Activated CD4-positive, alpha-beta T cell treated with anti-CD3 and anti-CD28 coated beads for 4 hours (primary cell): ENCODE results near the gene SNCG.
"Not testable (repeated sequence)": the region's sequence is repeated elsewhere in the genome, so short reads cannot be mapped to it uniquely, and the experiment has no call there.

ENCODE experiments used
- DNase-seq, 2 donors: peaks; one replicate each; pipeline ENCODE4 v3.0.0-alpha.2; 2020

The SNCG gene

DNA sequence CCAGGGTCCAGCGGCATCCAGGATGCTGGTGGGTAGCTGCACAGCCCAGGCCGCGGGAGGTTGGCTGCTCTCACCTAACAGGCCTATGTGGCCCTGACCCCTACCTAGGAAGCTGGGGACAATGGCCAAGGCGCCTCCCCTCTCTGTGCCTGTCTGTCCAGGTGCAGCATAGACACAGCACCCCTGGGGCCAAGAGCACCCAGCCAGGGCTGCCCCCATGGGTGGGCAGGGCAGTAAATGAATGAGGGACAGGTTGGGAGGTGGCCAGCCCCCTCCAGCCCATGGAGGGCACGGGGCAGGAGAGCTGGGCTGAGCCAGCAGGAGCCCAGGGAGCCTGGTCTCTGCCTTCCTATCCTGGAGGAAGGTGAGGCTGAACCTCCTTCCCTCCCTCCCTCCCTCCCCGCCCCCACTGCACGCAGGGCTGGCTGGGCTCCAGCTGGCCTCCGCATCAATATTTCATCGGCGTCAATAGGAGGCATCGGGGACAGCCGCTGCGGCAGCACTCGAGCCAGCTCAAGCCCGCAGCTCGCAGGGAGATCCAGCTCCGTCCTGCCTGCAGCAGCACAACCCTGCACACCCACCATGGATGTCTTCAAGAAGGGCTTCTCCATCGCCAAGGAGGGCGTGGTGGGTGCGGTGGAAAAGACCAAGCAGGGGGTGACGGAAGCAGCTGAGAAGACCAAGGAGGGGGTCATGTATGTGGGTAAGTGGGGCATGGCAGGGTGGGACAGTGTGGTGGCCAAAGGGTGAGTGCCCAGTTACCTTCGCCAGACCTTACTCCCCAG is at the start of gene SNCG:
SNCG (plus strand) TSS at position 484 of the 785 bp plus-strand sequence; CDS start at position 583, 99 bp downstream.
- no peak for DNase-seq

DNA sequence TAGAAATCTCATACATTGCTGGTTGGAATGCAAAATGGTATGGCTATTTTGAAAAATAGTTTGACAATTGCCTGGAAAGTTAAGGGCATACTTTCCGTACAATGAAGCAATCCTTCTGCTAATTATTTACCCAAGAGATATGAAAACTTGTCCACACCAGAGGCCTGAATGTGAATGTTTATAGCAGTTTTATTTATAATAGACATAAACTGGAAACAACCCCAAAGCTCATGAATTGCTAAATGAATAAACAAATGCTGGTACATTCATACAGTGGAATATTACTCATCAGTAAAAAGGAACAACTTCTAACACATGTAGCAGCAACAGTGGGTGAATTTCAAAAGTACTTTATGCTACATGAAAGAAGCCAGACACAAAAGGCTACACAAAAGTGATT is 43.7 kb upstream of the SNCG start:
- DNase-seq: no peak

DNA sequence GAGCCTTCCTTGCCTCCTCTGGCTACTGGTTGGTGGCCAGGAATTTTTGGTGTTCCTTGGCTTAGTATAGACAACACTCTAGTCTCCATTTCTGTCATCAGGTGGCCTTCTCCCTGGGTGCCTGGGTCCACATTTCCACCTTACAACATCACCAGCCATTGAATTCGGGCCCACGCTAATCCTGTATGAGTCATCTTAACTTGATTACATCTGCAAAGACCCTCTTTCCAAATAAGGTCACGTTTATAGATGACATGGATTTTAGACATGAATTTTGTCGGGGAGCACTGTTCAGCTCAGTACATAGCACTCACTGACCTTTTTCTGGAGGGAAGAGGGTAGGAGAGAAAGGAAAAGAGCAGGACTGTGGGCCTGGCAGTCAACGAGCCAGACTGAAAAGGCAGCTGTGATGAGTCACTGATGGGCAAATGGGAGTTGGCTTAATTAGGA is 40.4 kb upstream of the SNCG start:
- no peak for DNase-seq

DNA sequence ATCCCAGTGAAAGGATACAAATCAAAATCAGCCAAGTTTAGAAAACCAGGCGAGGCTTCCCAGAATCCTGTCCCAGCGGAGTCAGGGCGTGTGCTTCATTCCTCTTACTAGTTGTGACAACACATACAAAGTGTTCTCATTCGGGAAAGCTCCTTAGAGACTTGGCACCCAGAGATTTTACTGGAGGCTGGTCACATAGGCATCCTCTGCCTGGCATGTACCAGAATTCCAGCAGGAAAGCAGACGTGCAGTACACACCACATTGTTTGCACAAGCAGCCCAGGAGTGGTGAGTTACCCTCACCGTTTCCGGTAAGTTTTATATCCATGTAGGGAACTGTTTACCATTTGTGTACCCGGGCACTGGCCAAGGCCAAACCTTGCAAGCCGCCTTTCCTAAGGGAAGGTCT is 35.8 kb upstream of the SNCG start:
- no peak for DNase-seq

DNA sequence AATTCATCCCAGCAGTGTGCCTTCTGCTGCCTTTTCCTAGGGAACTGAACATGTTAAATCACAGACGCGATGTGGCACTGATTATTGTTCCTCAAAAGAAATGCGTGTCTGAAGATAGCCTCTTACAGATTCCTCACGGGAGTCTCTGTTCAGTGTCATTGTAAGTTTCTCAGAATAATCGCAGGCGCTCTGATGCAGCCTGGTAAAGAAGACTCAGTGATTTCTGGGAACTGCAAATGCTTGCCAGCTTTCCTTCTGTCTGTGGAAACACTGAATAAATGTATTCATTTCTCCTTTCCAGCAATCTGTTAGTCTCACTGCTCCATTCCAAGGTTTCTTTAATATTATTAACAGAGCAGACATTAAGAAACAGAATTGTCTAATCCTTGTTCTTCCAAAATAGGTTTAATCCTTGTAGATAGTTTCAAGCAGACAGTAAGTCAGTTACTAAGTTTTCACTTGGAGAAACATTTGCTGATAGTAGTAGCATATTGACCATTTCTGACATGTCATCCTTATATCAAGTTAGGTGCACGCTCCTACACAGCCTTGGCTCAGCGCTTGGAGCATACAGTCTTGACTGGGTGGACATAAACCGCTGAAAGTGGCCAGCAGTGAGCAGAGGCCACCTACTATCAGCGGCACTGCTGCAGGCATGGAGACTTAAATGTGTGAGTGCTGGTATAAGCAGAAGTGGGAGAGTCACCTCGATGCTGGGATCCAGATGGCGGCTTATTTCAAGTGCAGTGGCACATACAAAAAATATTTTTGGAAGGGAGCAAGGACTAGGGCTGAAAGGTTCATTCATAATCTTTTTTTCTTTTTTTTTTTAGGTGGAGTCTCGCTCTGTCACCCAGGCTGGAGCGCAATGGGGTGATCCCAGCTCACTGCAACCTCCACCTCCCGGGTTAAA is 28.7 kb upstream of the SNCG start:
- no peak for DNase-seq

DNA sequence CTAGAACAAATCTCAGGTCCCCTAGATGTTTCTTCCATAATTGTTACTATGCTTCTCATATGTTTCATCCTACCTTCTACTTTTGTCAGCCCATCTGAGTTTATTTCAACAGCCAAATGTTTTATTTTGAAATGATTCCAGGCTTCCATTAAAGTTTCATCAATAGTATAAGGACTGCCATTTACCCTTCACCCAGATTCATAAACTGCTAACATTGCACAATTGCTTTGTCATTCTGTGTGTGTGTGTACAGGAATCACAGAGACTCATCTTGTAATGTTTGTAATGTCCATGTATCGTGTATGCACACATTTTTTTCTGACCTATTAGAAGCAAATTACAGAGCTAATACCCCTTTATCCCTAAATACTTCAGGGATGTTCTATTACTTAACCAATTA is 26.5 kb upstream of the SNCG start:
- DNase-seq: no peak

DNA sequence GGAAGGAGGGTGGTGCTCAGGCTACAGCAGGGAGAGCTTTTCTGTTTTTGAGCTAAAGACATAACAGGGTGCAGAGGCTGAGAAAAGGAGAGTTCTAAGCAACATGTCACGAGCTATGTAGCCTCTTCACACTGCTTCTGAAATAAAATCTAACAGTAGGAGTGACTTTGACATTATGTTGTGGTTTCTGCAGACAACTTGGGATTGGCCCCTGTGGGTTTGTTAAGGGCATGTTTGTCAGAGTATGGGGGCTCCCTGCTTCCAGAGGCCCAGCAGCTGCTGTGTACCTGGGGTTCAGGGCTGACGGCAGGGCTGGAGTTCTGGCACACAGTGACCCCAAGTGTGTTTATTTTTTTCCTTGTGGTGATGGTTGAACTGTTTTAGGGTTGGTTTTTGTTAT is 25.7 kb upstream of the SNCG start:
- DNase-seq: no peak

DNA sequence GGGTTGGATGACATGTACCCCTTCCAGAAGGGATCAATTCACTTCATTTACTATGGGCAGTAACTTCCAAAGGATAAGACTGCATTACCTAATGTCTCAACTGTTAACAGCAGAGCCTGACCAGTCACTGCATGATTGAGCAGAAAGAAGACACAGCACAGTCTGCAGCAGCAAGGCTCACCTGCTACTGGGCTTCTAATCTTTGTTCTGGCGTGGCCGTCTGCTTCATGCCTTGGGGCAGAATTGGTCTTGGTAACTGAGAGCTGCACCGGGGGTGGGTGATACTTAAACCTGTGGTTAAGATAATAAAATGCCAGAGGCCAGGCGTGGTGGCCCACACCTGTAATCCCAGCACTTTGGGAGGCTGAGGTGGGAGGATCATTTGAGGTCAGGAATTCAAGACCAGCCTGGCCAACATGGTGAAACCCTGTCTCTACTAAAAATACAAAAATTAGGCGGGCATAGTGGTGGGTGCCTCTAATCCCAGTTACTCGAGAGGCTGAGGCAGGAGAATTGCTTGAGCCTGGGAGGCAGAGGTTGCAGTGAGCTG is 24.2 kb upstream of the SNCG start:
- DNase-seq: not testable (repeated sequence)

DNA sequence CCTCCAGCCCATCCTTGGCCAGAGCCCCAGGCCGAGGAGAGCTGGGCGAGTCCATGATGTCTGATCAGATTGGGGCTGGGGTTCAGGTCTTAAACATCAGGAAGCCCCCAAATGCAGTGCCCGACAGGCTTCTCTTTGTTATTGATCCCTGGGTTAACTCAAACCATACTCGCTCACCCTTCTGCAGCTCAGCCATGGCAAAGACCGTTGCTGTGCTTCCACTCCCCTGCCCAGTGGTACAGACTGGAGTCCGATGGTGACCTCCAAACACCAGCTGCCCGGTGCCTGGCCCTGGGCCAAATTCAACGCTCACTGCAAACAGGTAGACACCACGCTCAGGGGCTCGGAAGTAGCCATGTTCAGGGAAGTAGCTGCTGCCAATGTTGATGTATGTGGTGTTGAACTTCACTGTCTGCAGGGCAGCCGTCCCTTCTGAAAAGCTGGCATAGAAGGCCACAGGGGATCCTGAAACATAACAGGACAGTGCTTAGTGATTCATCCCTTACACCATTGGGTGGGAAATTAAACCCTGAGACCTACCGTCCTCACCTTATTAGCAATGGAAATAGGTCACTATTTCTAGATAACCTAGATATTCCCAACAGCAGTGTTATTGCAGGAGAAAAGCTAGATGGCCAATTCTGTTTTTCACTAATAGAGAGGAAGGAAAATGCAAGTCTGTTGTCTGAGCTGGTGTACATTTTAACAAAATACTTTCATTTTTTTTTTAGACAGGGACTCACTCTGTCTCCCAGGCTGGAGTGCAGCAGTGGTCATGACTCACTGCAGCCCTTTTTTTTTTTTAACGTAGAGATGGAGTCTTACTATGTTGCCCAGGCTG is 21.5 kb upstream of the SNCG start:
- no peak for DNase-seq

DNA sequence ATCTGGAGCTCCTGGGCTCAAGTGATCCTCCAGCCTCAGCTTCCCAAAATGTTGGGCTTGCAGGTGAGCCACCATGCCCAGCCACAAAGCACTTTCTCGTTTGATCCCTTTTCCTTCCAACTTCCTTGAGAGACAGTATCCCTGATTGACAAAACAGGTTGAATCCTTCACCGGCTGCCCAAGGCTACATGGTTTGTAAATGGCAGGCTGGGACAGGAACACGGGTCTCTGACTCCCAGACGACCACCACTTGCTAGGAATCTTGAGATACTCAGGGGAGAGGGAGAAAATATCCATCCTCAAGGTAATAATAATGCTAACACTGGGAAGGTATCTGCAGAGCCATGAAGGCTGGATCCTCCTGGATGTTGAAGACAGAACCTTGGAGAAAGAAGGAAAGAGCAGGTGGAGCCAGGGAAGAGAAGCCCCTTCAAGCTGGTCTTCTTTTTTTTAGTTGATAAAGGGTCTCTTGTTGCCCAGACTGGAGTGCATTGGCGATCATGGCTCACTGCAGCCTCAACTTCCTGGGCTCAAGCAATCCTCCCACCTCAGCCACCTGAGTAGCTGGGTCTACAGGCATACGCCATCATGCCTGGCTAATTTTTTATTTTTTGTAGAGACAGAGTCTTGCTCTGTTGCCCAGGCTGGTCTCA is 20.8 kb upstream of the SNCG start:
- no peak for DNase-seq

DNA sequence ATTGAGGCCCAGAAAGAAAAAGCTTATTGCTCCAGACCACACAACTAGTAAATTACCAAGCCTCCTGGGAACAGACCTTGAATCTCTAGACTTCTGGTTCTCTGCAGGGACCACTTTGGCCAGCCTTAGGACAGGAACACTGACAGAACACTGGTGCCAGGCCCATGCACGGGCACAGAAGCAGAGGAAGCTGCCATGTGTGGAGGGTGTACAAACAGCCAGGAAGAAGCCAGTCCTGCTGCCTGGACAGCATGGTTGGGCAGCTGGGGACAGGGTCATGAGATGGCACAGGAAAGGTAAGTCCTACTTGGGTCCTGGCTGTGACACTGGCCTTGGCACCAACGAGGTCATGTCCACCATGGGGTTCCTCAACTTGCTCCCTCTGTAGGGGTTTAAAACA is 20.1 kb upstream of the SNCG start:
- no peak for DNase-seq

DNA sequence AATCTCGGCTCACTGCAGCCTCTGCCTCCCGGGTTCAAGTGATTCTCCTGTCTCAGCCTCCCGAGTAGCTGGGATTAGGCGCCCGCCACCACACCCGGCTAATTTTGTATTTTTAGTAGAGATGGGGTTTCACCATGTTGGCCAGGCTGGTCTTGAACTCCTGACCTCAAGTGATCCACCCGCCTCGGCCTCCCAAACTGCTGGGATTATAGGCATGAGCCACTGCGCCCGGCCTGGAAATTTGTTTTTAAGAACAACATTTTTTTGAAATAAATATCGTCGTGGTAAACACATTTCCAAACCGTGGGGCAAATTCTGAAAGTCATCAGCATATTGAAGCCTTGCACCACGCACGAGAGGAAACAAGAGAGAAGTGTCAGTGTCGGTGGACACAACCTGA is 18.3 kb upstream of the SNCG start:
- DNase-seq: not testable (repeated sequence)

DNA sequence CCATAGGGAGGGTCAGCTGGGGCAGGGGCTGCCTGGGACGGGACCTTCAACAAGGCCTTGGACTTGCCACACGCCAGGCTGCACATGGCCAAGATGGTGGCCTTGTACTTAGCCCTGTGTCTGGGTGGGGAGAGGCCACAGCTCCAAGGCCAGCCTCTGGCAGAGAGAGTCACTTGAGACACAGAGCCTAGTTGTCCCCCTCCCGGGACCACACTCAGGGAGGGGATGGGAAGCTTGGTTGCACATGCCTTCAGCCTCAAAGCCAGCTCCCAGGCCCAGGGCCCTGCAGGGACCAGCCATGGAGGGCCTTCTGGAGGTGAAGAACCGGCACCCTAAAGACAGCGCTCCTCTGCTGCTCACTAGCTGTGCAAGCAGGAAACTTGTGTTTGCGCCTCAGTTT is 17.7 kb upstream of the SNCG start:
- no peak for DNase-seq

DNA sequence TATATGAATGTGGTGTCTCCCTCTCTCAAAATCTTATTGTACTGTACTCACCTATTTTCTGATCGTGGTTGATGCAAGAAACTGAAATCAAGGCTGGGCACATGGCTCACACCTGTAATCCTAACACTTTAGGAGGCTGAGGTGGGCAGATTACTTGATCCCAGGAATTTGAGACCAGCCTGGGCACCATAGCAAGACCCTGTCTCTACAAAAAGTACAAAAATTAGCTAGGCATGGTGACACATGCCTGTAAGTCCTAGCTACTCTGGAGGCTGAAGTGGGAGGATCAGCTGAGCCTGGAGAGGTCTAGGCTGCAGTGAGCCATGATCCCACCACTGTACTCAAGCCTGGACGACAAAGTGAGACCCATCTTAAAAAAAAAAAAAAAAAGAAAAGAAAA is 17.0 kb upstream of the SNCG start:
- no peak for DNase-seq

DNA sequence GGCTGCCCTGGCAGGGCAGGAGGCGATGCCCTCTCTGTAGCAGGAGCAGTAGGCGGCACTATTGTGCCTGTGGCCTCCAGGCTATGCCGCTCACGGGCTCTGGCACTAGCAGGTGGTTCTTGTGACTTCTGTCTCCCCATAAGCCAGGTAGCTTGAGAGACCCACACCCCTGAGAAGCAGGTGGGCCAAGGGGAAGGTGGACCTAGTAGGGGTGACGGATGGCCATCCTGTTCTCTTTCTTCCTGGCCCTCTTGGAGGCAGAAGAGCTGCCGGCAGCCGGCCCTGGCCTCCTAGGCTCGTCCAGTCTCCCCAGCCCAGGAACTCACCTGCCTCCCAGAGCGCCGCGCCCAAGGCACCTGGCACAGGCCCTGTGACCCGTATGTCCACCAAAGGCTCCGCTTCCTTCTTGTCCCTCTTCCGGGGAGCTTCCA is 16.4 kb upstream of the SNCG start:
- no peak for DNase-seq

DNA sequence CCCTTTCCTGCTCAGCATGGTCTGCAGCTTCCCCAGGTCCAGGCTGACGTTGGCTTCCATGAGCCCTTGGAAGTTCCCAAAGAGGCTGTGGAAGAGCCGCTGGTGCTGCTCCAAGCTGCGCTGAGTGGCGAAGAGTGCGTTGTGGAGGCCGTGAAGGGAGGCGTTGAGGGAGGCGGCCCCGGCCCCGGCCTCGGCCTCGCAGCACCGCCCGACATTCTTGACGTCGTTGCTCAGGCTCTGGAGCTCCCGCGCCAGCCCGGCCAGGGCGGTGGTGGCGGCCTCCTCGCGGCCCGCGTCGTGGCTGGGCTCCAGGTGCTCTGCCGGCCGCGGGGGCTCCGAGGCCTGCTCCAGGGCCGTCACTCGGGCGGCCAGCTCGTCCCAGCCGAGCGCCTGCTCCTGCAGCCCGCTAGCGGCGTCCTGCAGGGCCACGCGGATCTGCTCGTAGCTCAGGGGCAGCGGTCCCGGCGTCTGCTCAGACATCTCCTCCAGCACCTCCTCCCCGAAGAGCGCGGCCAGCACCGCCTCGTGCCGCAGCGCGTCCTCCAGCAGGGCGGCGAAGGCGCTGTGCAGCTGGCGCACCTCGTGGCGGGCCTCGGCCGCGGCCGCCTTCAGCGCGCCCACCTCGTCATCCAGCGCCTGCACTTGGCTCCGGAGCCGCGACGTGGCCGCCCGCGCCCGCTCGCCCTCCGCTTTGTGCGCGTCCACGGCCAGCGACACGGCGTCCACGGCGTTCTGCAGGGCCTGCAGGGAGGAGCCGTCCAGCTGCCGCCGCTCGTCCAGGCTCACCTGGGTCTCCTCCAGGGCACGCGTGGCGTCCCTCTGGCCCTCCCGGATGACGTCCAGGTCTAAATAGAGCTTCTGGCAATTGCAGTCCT is 15.7 kb upstream of the SNCG start:
- DNase-seq: no peak

DNA sequence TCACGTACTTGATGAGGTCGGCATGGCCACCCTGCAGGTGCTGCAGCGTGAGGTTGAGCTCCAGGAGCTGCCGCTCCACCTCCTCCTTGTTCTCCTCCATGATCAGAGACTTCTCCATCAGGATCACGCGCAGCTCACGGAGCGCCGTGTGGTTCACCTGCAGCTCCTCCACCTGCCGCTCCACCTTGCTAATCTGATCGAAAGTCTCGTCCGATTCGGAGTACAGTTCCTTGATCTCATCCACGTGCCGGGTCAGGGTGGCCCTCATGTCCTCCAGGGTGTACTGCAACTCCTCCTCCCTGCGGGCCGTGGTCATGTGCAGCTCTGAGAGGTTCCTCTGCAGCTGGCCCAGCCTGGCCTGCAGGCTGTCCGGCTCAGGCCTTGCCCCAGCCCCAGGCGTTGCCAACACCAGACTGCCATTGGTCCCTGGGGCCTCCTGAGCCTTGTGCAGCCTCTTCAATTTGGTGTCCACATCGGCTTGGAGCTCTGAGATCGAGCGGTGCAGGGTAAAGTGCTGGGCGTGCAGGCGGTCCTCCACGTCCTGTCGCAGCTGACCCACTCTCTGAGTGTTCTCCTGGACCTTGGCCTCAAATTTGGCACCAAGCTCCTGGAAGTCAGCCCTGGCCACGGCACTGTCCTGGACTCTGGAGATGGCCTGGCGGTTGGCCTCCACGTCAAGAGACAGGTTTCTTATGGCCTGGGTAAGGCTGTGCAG is 14.9 kb upstream of the SNCG start:
- no peak for DNase-seq

DNA sequence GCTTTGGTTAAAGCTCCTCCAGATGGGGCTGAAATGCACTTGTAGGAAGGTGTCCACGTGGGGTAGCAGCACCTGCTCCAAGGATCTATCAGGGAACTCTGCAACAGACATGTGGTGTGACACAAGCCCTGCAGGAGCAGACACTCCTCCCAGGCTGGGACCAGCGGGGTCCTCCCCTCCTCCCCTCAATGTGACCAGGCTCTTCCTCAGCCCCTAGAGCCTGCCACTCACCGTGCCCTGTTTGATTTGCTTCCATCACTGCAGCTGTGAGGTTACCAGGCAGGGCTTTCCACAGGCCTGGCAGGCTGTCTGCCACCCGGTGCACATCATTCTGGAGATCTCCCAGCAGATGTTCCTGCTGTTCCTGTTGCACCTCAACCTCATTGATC is 14.4 kb upstream of the SNCG start:
- DNase-seq: no peak

DNA sequence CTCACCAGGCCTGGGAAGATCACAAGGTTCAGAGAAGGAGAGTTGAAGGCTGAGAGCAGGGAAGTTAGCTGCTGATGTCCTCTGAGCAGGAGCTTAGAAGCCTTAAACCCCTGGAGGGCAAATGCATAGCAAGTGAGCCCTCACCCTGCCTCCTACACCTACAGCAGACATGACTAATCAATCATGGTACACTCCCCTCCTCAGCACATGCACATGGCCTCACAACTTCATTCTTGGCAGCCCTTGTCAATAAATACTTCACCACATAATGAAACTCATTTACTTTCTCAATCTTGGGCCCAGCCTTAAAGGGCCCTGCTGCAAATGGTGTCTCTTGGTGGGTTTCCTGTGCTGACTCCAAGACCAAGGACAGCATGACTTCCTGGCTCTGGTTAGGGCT is 13.9 kb upstream of the SNCG start:
- no peak for DNase-seq

DNA sequence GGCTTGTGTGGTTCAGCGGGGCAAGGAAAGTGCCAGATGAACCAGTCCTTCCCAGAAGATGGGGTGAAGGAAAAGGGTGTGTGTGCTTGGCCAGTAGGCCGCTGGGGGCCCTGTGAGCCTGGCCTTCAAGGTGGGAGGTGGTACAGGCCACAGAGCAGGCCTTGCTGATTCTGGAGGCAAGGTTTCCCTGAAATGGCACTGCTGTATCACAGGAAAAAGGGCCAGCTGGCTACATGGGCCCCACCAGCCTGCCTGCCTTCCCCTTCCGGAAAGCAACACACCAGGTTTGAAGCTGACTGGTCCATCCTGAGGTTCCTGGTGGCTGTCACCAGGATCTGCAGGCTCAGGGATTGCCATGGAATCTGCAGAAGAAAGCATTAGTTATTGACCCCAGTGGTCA is 13.5 kb upstream of the SNCG start:
- DNase-seq: no peak
